ENCODE measurements around the gene HTR1B.

Gene HTR1B

GRCh38 chr6:77455271-77455670 is 8.0 kb downstream of the HTR1B start:
- no peak for DNase-seq

- no peak for DNase-seq
These were observed 8.9 kb downstream of the HTR1B start for GRCh38 chr6:77454386-77454785.

- DNase-seq = no peak
These were observed 11.8 kb downstream of the HTR1B start for GRCh38 chr6:77451466-77451865.

GRCh38 chr6:77450924-77451323 is 12.4 kb downstream of the HTR1B start:
- DNase-seq = peak; percentile 36

GRCh38 chr6:77448546-77448945 is 14.7 kb downstream of the HTR1B start:
- DNase-seq = no peak

GRCh38 chr6:77447254-77447653 is 16.0 kb downstream of the HTR1B start:
- DNase-seq = peak; percentile 78

GRCh38 chr6:77446249-77446648 is 17.0 kb downstream of the HTR1B start:
- no peak for DNase-seq

- DNase-seq = no peak
These were observed 18.1 kb downstream of the HTR1B start for GRCh38 chr6:77445214-77445613.

- no peak for DNase-seq
These were observed 22.9 kb downstream of the HTR1B start for GRCh38 chr6:77440206-77440976.

GRCh38 chr6:77433888-77434287 is 29.4 kb downstream of the HTR1B start:
- no peak for DNase-seq

- DNase-seq = peak; percentile 21
These were observed 32.8 kb downstream of the HTR1B start for GRCh38 chr6:77430504-77430903.

GRCh38 chr6:77425671-77426070 is 37.6 kb downstream of the HTR1B start:
- peak; percentile 62 for DNase-seq

- no peak for DNase-seq
These were observed 38.1 kb downstream of the HTR1B start for GRCh38 chr6:77425216-77425615.

- no peak for DNase-seq
These were observed 38.5 kb downstream of the HTR1B start for GRCh38 chr6:77424761-77425160.

GRCh38 chr6:77416839-77417238 is 46.5 kb downstream of the HTR1B start:
- no peak for DNase-seq

GRCh38 chr6:77415706-77416105 is 47.6 kb downstream of the HTR1B start:
- DNase-seq = no peak
